ENCODE results near the gene NRG3. TPM values are rescaled to one million over a fixed set of nuclear protein-coding genes. Genes with fewer than 3 reads are reported as not detected.
"Not testable (repeated sequence)": the region's sequence is repeated elsewhere in the genome, so short reads cannot be mapped to it uniquely, and the experiment has no call there.

Gene NRG3
- total RNA-seq, 1 donor from 2014 or later, result 0.92 TPM

DNA sequence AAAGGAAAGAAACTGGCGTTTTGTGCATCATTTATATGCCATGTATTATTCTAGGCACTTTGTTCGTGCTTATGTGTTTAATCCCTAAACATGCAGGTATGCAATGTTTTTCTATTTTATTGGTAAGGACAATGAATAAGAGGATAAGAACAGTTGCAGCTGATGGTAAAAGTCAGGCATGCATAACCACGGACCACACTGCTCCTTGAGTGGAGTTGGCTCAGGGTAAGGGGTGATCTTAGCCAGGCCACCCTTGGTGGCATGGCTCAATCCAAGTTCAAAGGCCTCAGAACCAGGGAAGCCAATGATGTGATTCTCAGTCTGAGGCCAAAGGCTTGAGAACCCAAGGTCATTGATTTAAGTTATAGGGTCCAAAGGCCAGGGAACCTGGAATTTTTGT, 1068.1 kb downstream of the NRG3 start:
- no peak for DNase-seq (ENCODE audit: low read depth)
- no peak overlapping the region for H3K4me3 ChIP-seq (ENCODE audit: low read depth, low read length)
- TF ChIP-seq, protein P1, sequence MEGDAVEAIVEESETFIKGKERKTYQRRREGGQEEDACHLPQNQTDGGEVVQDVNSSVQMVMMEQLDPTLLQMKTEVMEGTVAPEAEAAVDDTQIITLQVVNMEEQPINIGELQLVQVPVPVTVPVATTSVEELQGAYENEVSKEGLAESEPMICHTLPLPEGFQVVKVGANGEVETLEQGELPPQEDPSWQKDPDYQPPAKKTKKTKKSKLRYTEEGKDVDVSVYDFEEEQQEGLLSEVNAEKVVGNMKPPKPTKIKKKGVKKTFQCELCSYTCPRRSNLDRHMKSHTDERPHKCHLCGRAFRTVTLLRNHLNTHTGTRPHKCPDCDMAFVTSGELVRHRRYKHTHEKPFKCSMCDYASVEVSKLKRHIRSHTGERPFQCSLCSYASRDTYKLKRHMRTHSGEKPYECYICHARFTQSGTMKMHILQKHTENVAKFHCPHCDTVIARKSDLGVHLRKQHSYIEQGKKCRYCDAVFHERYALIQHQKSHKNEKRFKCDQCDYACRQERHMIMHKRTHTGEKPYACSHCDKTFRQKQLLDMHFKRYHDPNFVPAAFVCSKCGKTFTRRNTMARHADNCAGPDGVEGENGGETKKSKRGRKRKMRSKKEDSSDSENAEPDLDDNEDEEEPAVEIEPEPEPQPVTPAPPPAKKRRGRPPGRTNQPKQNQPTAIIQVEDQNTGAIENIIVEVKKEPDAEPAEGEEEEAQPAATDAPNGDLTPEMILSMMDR (conservative IDR thresholded peaks at IDR 0.05; ENCODE audit: low read depth, low read length), result no peak

DNA sequence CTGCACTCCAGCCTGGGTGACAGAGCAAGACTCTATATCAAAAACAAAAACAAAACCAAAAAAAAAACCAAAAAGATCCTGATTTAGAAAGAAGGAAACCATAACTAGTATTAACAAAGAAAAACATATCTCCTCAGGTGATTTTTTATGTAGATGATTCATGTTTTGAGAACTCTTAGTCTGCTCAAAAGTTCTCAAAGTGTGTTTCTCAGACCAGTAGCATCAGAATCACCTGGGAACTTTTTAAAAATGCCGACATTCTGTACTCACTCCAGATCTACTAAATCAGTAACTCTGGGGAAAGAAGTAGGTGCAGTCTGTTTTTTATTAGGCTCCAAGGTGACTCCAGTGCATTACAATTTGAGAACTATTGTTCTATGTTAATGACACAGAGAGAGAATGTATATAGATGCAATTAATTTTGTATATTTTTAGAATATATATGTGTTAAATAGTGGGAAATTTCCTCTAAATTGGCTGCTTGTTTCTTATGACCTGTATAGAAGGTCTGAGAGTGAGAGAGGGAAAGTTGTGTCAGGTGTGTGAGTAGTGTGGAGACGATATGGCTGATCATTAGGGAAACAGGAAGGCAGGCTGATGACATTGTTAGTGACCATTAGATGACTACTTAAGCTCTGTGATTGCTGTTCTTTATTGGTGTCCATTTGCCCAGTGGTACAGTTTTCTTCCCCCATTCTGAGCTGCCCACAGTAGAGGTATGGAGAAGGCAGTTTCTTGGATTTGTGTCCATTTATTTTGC, 1075.0 kb downstream of the NRG3 start:
- TF ChIP-seq, protein P1 (conservative IDR thresholded peaks at IDR 0.05; ENCODE audit: low read depth, low read length), result no peak
- no peak overlapping the region for H3K4me3 ChIP-seq (ENCODE audit: low read depth, low read length)
- DNase-seq (ENCODE audit: low read depth), result no peak

DNA sequence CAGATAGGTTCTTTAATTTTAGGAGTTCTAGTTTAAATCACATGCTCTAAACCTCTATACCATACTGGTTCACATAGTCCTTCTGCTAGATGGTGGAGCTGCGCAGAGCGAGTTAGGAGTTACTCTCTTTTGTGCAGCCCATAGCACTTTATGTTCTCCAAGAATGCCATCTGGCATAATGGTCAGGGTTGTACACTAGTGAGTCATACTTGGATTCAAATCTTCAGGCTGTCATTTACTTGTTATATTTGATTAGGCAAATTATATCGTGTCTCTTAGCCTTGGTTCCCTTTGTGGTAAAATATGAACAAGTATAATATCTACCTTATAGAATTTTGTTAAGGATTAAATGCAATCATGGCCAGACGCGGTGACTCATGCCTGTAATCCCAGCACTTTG, 1078.3 kb downstream of the NRG3 start:
- H3K4me3 ChIP-seq (ENCODE audit: low read depth, low read length), result no peak overlapping the region
- DNase-seq (ENCODE audit: low read depth), result no peak
- TF ChIP-seq, protein P1 (conservative IDR thresholded peaks at IDR 0.05; ENCODE audit: low read depth, low read length), result no peak

DNA sequence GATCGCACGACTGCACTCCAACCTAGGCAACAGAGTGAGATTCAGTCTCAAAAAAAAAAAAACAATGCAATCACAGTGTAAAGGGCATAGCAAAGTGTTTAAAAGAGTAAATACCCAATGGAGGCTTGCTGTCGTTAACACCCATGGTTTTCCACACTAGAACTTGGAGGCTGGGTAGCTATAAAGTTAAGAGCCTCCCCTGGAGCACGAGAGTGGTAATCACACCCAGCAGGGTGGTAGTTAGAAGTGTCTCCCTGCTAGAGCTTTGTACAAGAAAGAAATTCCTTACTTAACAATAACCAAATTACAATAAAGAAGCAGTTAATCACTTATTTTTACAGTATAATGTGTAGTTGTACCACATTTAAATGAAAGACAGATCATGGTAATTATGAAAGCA, 1078.9 kb downstream of the NRG3 start:
- TF ChIP-seq, protein P1 (conservative IDR thresholded peaks at IDR 0.05; ENCODE audit: low read depth, low read length), result no peak
- no peak overlapping the region for H3K4me3 ChIP-seq (ENCODE audit: low read depth, low read length)
- no peak for DNase-seq (ENCODE audit: low read depth)

DNA sequence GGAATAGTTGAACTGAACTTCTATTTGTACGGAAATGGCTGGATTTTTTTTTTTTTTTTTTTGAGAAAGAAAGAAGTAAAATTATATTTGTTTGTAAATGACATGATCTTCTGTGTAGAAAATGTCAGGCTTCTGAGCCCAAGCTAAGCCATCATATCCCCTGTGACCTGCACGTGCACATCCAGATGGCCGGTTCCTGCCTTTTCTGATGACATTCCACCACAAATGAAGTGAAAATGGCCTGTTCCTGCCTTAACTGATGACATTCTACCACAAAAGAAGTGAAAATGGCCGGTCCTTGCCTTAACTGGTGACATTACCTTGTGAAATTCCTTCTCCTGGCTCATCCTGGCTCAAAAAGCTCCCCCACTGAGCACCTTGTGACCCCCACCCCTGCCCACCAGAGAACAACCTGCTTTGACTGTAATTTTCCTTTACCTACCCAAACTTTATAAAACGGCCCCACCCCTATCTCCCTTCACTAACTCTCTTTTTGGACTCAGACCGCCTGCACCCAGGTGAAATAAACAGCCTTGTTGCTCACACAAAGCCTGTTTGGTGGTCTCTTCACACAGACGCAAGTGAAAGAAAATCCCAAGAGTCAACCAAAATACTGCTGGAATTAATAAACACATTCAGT, 1085.5 kb downstream of the NRG3 start:
- not testable (repeated sequence) for DNase-seq (ENCODE audit: low read depth); H3K4me3 ChIP-seq (ENCODE audit: low read depth, low read length)

DNA sequence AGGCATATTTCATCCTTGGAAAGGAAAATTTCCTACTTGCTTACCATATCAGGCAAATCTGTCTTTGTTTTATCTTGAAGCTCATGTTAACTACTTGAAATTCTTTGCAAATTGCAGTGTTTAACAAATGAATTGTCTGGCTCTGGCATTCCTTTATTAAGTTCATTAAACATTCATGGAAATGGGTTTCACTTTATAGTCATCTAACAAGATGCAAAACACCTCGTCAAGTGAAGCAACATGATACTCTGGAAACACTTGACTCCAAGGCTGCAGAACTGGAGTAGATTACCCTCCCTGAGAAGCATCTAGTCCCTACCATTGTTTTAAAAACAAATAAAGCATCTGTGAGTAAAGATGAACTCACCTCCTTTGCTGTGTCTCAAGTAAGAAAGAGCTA, 1086.9 kb downstream of the NRG3 start:
- H3K4me3 ChIP-seq (ENCODE audit: low read depth, low read length), result no peak overlapping the region
- TF ChIP-seq, protein P1 (conservative IDR thresholded peaks at IDR 0.05; ENCODE audit: low read depth, low read length), result no peak
- no peak for DNase-seq (ENCODE audit: low read depth)

DNA sequence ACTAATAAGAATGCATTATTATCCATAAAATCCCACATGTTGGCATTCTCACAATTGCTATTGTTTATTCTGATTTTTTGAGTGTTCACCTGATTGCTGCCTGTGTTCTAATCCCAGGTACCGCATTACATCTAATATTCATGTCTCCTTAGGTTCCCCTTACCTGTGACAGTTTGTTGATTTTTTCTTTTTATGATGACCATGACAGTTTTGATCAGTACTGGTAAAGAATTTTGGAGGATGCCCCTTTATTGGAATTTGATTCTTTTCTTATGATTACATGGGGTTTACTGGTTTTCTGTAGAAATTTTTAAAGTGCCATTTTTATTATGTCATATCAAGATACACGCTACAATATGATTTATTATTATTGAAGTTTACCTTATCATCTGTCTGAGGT, 1091.1 kb downstream of the NRG3 start:
- H3K4me3 ChIP-seq (ENCODE audit: low read depth, low read length), result no peak overlapping the region
- no peak for DNase-seq (ENCODE audit: low read depth)
- TF ChIP-seq, protein P1 (conservative IDR thresholded peaks at IDR 0.05; ENCODE audit: low read depth, low read length), result no peak
